CD4-positive, CD25-positive, alpha-beta regulatory T cell (primary cell): ENCODE measurements around the gene RAD51B. TPM values are rescaled to one million over a fixed set of nuclear protein-coding genes. Genes with fewer than 3 reads are reported as not detected.
A peak's percentile ranks its signal among the peaks of the same experiment; 100 is the strongest.

Experiments used
- ATAC-seq, 2 donors: fragments of 150-1000 bp; cut with Tn5 transposase; one replicate each; pipeline ENCODE4 v1.10.0; 2021; ENCODE audit warnings: low read depth in 2 of 2, moderate number of reproducible peaks in 2 of 2, moderate library complexity in 1 of 2
- DNase-seq, 3 donors: peaks; one replicate each; pipeline versions ENCODE4 v3.0.0 to v3.0.0-alpha.2; 2012 to 2022; ENCODE audit warnings: mixed read lengths in 1 of 3
- H3K27ac ChIP-seq: one replicate; pipeline ENCODE4 v1.7.0; 2013; ENCODE audit warnings: mild to moderate bottlenecking, low read length; ENCODE audit not compliant: insufficient read depth, poor library complexity, severe bottlenecking
- H3K27me3 ChIP-seq: one replicate; pipeline ENCODE4 v1.7.0; 2013; ENCODE audit warnings: low read length; ENCODE audit not compliant: control insufficient read depth, insufficient read depth
- H3K36me3 ChIP-seq: one replicate; pipeline ENCODE4 v1.7.0; 2013; ENCODE audit warnings: mild to moderate bottlenecking, low read length, moderate library complexity; ENCODE audit not compliant: control insufficient read depth, insufficient read depth
- H3K4me1 ChIP-seq: 2 replicates; pipeline ENCODE4 v1.7.0; 2013; ENCODE audit warnings: mild to moderate bottlenecking, low read length; ENCODE audit not compliant: insufficient read depth, control insufficient read depth, poor library complexity, severe bottlenecking
- H3K4me3 ChIP-seq: one replicate; pipeline ENCODE4 v1.7.0; 2013; ENCODE audit warnings: low read depth, mild to moderate bottlenecking, low read length, moderate library complexity
- H3K9me3 ChIP-seq, 2 experiments: 1 replicate in 1 of 2; 2 replicates in 1 of 2; pipeline ENCODE4 v1.7.0; 2013; ENCODE audit warnings: low read length in 2 of 2, mild to moderate bottlenecking in 1 of 2, moderate library complexity in 1 of 2; ENCODE audit not compliant: control insufficient read depth in 2 of 2
- H3K27ac Mint-ChIP-seq, 3 donors: one replicate each; pipeline ENCODE4 v1.8.0; 2020 to 2022; ENCODE audit warnings: mild to moderate bottlenecking in 3 of 3, mixed read lengths in 3 of 3, moderate library complexity in 2 of 3
- H3K27me3 Mint-ChIP-seq: one replicate; pipeline ENCODE4 v1.8.0; 2022; ENCODE audit warnings: mild to moderate bottlenecking, mixed read lengths
- H3K36me3 Mint-ChIP-seq: one replicate; pipeline ENCODE4 v1.8.0; 2020; ENCODE audit warnings: mixed read lengths
- H3K4me1 Mint-ChIP-seq, 4 donors: one replicate each; pipeline ENCODE4 v1.8.0; 2020 to 2022; ENCODE audit warnings: mixed read lengths in 4 of 4, mild to moderate bottlenecking in 1 of 4
- H3K4me3 Mint-ChIP-seq, 4 donors: one replicate each; pipeline ENCODE4 v1.8.0; 2020 to 2022; ENCODE audit warnings: mild to moderate bottlenecking in 4 of 4, mixed read lengths in 4 of 4, moderate library complexity in 3 of 4
- H3K9me3 Mint-ChIP-seq, 7 donors: one replicate each; pipeline ENCODE4 v1.8.0; 2020 to 2022; ENCODE audit warnings: mixed read lengths in 7 of 7, mild to moderate bottlenecking in 3 of 7, moderate library complexity in 2 of 7
- polyA plus RNA-seq, 4 donors: library from polyadenylated mRNA; unstranded; fragments of 300-500 nt; fragmentation: Illumina TruSeq; gene quantifications; one replicate each; pipeline ENCODE4 v1.2.3, GENCODE V29; 2021
- total RNA-seq: library from RNA; stranded (reverse); gene quantifications from one replicate; pipeline ENCODE4 v1.2.3, GENCODE V29; 2022

RAD51B gene
- total and polyA plus RNA-seq, 5 donors from 2014 or later = 19.1 to 40.2 (median 28.1) TPM

- ATAC-seq (no peak), DNase-seq (no peak)
- H3K27ac ChIP-seq = no peak overlapping the region
- H3K9me3 Mint-ChIP-seq = peaks cover 0 to 2% (median 0%) of the 10 kb centered on the region in 7 donors
- no peaks in the 10 kb centered on the region for H3K36me3 ChIP-seq
- H3K4me1 Mint-ChIP-seq = peaks cover 0 to 5% (median 3%) of the 10 kb centered on the region in 4 donors
- H3K4me3 ChIP-seq = no peak overlapping the region
- no peak overlapping the region for H3K27ac Mint-ChIP-seq
- H3K27me3 ChIP-seq = no peaks in the 10 kb centered on the region
- H3K36me3 Mint-ChIP-seq = peaks cover 5% of the 10 kb centered on the region
- H3K27me3 Mint-ChIP-seq = no peaks in the 10 kb centered on the region
- no peaks in the 10 kb centered on the region for H3K4me1 ChIP-seq
- no peaks in the 10 kb centered on the region for H3K9me3 ChIP-seq
- H3K4me3 Mint-ChIP-seq = no peak overlapping the region
Measured at GRCh38 chr14:68543516-68543915, 723.9 kb downstream of the RAD51B start.

- H3K27me3 ChIP-seq = no peaks in the 10 kb centered on the region
- Mint-ChIP-seq H3K27me3 (no peaks in the 10 kb centered on the region), H3K4me1 (peaks cover 0 to 4% (median under 1%) of the 10 kb centered on the region in 4 donors), H3K27ac (no peak overlapping the region), H3K9me3 (peaks cover 0 to 2% (median 0%) of the 10 kb centered on the region in 7 donors), H3K4me3 (no peak overlapping the region), H3K36me3 (peaks cover 5% of the 10 kb centered on the region)
- no peak overlapping the region for H3K4me3 ChIP-seq
- no peaks in the 10 kb centered on the region for H3K36me3 ChIP-seq
- no peaks in the 10 kb centered on the region for H3K4me1 ChIP-seq
- DNase-seq (no peak), ATAC-seq (no peak)
- no peaks in the 10 kb centered on the region for H3K9me3 ChIP-seq
- no peak overlapping the region for H3K27ac ChIP-seq
Measured at GRCh38 chr14:68544081-68544892, 724.7 kb downstream of the RAD51B start.

- Mint-ChIP-seq H3K27me3 (no peaks in the 10 kb centered on the region), H3K36me3 (peaks cover 5% of the 10 kb centered on the region), H3K27ac (no peak overlapping the region), H3K4me1 (no peaks in the 10 kb centered on the region), H3K9me3 (peaks cover 0 to 2% (median 0%) of the 10 kb centered on the region in 7 donors), H3K4me3 (no peak overlapping the region)
- Histone ChIP-seq H3K27ac (no peak overlapping the region), H3K36me3 (no peaks in the 10 kb centered on the region), H3K4me3 (no peak overlapping the region), H3K27me3 (no peaks in the 10 kb centered on the region), H3K4me1 (no peaks in the 10 kb centered on the region), H3K9me3 (no peaks in the 10 kb centered on the region)
- DNase-seq = no peak
- no peak for ATAC-seq
Measured at GRCh38 chr14:68546839-68547238, 727.3 kb downstream of the RAD51B start.

GRCh38 chr14:68547305-68548193 lies 728.0 kb downstream of the RAD51B start:
- H3K4me1 Mint-ChIP-seq = peaks cover 0 to 3% (median 0%) of the 10 kb centered on the region in 4 donors
- peaks cover 0 to 2% (median 0%) of the 10 kb centered on the region in 7 donors for H3K9me3 Mint-ChIP-seq
- H3K36me3 ChIP-seq = no peaks in the 10 kb centered on the region
- no peak overlapping the region for H3K27ac ChIP-seq
- peaks cover 5% of the 10 kb centered on the region for H3K36me3 Mint-ChIP-seq
- no peaks in the 10 kb centered on the region for H3K27me3 ChIP-seq
- H3K4me1 ChIP-seq = no peaks in the 10 kb centered on the region
- no peaks in the 10 kb centered on the region for H3K9me3 ChIP-seq
- ATAC-seq (no peak), DNase-seq (no peak)
- no peak overlapping the region for H3K4me3 ChIP-seq
- no peaks in the 10 kb centered on the region for H3K27me3 Mint-ChIP-seq
- H3K4me3 Mint-ChIP-seq = no peak overlapping the region
- no peak overlapping the region for H3K27ac Mint-ChIP-seq

- Mint-ChIP-seq H3K4me1 (peaks cover 0 to 11% (median 0%) of the 10 kb centered on the region in 4 donors), H3K36me3 (peaks cover 5% of the 10 kb centered on the region), H3K9me3 (peaks cover 0 to 2% (median 0%) of the 10 kb centered on the region in 7 donors), H3K27ac (peak overlapping the region in 1 of 3 donors; percentile 42), H3K27me3 (no peaks in the 10 kb centered on the region), H3K4me3 (no peak overlapping the region)
- ATAC-seq (no peak), DNase-seq (no peak)
- no peaks in the 10 kb centered on the region for H3K4me1 ChIP-seq
- H3K27me3 ChIP-seq = no peaks in the 10 kb centered on the region
- H3K27ac ChIP-seq = no peak overlapping the region
- no peak overlapping the region for H3K4me3 ChIP-seq
- no peaks in the 10 kb centered on the region for H3K36me3 ChIP-seq
- no peaks in the 10 kb centered on the region for H3K9me3 ChIP-seq
Measured at GRCh38 chr14:68548194-68549076, 728.9 kb downstream of the RAD51B start.

GRCh38 chr14:68550338-68550715 lies 730.7 kb downstream of the RAD51B start:
- Histone ChIP-seq H3K27ac (no peak overlapping the region), H3K4me3 (no peak overlapping the region), H3K4me1 (no peaks in the 10 kb centered on the region), H3K9me3 (no peaks in the 10 kb centered on the region), H3K27me3 (no peaks in the 10 kb centered on the region), H3K36me3 (no peaks in the 10 kb centered on the region)
- Mint-ChIP-seq H3K4me3 (peak overlapping the region in 1 of 4 donors; percentile 39), H3K4me1 (peaks cover 0 to 15% (median 1%) of the 10 kb centered on the region in 4 donors), H3K9me3 (peaks cover 0 to 2% (median 0%) of the 10 kb centered on the region in 7 donors), H3K27ac (no peak overlapping the region), H3K27me3 (no peaks in the 10 kb centered on the region), H3K36me3 (peaks cover 5% of the 10 kb centered on the region)
- ATAC-seq (no peak), DNase-seq (no peak)

- Mint-ChIP-seq H3K4me1 (peaks cover 0 to 17% (median 1%) of the 10 kb centered on the region in 4 donors), H3K9me3 (no peaks in the 10 kb centered on the region), H3K27ac (peak overlapping the region in 1 of 3 donors; percentile 52), H3K27me3 (no peaks in the 10 kb centered on the region), H3K36me3 (peaks cover 5% of the 10 kb centered on the region), H3K4me3 (no peak overlapping the region)
- no peak overlapping the region for H3K27ac ChIP-seq
- no peaks in the 10 kb centered on the region for H3K36me3 ChIP-seq
- ATAC-seq (no peak), DNase-seq (no peak)
- H3K9me3 ChIP-seq = no peaks in the 10 kb centered on the region
- H3K27me3 ChIP-seq = no peaks in the 10 kb centered on the region
- no peak overlapping the region for H3K4me3 ChIP-seq
- no peaks in the 10 kb centered on the region for H3K4me1 ChIP-seq
Measured at GRCh38 chr14:68551045-68551683, 731.6 kb downstream of the RAD51B start.
